Measurements from ENCODE around the gene L3MBTL4. TPM values are rescaled to one million over a fixed set of nuclear protein-coding genes. Genes with fewer than 3 reads are reported as not detected.

Gene L3MBTL4
- total RNA-seq, 2 experiments from 2014 or later = 0.05 TPM; not detected in 1

- CTCF ChIA-PET = no interaction called here
- Mint-ChIP-seq H3K4me1 (no peaks in the 10 kb centered on the region), H3K36me3 (no peaks in the 10 kb centered on the region), H3K9me3 (ENCODE audit: low read depth) (no peaks in the 10 kb centered on the region), H3K4me3 (no peak overlapping the region), H3K27me3 (no peaks in the 10 kb centered on the region), H3K27ac (no peak overlapping the region)
- ATAC-seq = no peak
- DNase-seq = no peak
Measured at GRCh38 chr18:5967007-5967406, 447.7 kb downstream of the L3MBTL4 start.

- no peaks in the 10 kb centered on the region for H3K27me3 Mint-ChIP-seq
- H3K27ac Mint-ChIP-seq = no peak overlapping the region
- no peaks in the 10 kb centered on the region for H3K9me3 Mint-ChIP-seq (ENCODE audit: low read depth)
- no peak overlapping the region for H3K4me3 Mint-ChIP-seq
- no peaks in the 10 kb centered on the region for H3K36me3 Mint-ChIP-seq
- H3K4me1 Mint-ChIP-seq = no peaks in the 10 kb centered on the region
- ATAC-seq = no peak
- DNase-seq = no peak
- CTCF ChIA-PET = no interaction called here
Measured at GRCh38 chr18:5966514-5966913, 448.2 kb downstream of the L3MBTL4 start.

DNA sequence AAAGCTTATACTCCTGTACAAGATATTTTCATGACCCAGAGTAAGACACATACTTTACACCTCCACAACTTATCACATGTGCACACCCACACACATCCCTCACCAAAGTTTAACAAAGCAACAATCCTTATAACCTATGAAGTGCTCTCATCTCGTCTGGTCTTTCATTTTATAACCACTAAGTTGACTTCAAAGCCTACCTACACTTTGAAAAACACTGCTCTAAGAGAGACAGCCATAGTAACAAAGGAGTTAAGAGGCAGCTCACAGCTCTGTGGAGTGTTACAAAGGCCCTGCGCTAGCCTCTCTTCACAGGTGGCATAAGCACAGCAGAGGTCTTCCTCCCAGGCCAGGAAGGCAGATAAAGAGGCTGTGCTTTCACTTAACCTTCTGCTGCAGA lies 449.7 kb downstream of the L3MBTL4 start:
- no peak overlapping the region for H3K4me3 Mint-ChIP-seq
- H3K4me1 Mint-ChIP-seq = no peaks in the 10 kb centered on the region
- DNase-seq (no peak), ATAC-seq (no peak)
- H3K36me3 Mint-ChIP-seq = no peaks in the 10 kb centered on the region
- H3K27me3 Mint-ChIP-seq = no peaks in the 10 kb centered on the region
- no peaks in the 10 kb centered on the region for H3K9me3 Mint-ChIP-seq (ENCODE audit: low read depth)
- H3K27ac Mint-ChIP-seq = no peak overlapping the region
- CTCF ChIA-PET = no interaction called here

DNA sequence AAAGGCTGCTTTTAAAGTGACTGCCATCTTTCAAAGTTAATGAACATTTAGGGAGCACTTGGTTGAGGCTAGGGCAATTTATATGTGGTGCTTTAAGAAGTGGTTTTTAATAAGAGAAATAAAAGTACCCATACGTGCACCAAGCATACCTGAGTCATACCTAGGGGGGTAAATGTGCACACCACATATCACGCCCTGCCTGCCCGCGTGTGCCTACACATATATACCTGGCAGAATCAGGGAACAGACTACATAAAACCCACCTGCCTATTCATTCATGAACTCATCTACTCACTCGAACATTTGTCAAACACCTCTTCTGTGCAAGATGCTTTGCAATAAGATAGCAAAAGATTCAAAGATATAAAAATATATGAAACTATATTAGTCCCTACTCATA lies 450.1 kb downstream of the L3MBTL4 start:
- Mint-ChIP-seq H3K4me1 (no peaks in the 10 kb centered on the region), H3K4me3 (no peak overlapping the region), H3K9me3 (ENCODE audit: low read depth) (no peaks in the 10 kb centered on the region), H3K27me3 (no peaks in the 10 kb centered on the region), H3K36me3 (no peaks in the 10 kb centered on the region), H3K27ac (no peak overlapping the region)
- DNase-seq (no peak), ATAC-seq (no peak)
- CTCF ChIA-PET = no interaction called here

GRCh38 chr18:5964108-5964507 lies 450.6 kb downstream of the L3MBTL4 start:
- DNase-seq (no peak), ATAC-seq (no peak)
- Mint-ChIP-seq H3K4me1 (no peaks in the 10 kb centered on the region), H3K9me3 (ENCODE audit: low read depth) (no peaks in the 10 kb centered on the region), H3K36me3 (no peaks in the 10 kb centered on the region), H3K27ac (no peak overlapping the region), H3K27me3 (no peaks in the 10 kb centered on the region), H3K4me3 (no peak overlapping the region)
- CTCF ChIA-PET = no interaction called here

GRCh38 chr18:5963267-5963666 lies 451.4 kb downstream of the L3MBTL4 start:
- Mint-ChIP-seq H3K4me3 (no peak overlapping the region), H3K27me3 (no peaks in the 10 kb centered on the region), H3K36me3 (no peaks in the 10 kb centered on the region), H3K4me1 (no peaks in the 10 kb centered on the region), H3K27ac (no peak overlapping the region), H3K9me3 (ENCODE audit: low read depth) (no peaks in the 10 kb centered on the region)
- ATAC-seq = no peak
- DNase-seq = no peak
- CTCF ChIA-PET = no interaction called here

DNA sequence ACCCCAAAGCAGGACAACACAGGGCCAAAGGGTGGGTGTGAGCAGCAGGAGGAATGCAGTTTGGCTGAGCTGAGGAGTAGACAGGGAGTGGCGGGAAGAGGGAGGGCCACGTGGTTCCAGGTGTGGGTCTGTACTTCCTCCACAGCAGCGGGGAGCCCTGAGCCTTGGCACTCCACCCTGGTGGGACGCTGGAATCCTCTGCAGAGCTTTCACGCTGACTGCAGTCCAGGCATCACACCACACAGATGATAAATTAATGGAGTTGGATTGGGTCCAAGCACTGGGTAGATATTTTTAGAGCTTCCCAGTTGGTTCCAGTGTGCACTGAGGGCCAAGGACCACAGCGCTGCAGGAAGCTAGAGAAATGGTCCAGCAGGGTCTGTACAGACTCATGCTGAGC lies 452.3 kb downstream of the L3MBTL4 start:
- H3K4me3 Mint-ChIP-seq = no peak overlapping the region
- ATAC-seq (no peak), DNase-seq (no peak)
- no peaks in the 10 kb centered on the region for H3K9me3 Mint-ChIP-seq (ENCODE audit: low read depth)
- H3K27me3 Mint-ChIP-seq = no peaks in the 10 kb centered on the region
- CTCF ChIA-PET = no interaction called here
- H3K4me1 Mint-ChIP-seq = no peaks in the 10 kb centered on the region
- no peak overlapping the region for H3K27ac Mint-ChIP-seq
- no peaks in the 10 kb centered on the region for H3K36me3 Mint-ChIP-seq

- no peaks in the 10 kb centered on the region for H3K36me3 Mint-ChIP-seq
- no peak for ATAC-seq
Measured at GRCh38 chr18:5961828-5962150, 452.9 kb downstream of the L3MBTL4 start.

DNA sequence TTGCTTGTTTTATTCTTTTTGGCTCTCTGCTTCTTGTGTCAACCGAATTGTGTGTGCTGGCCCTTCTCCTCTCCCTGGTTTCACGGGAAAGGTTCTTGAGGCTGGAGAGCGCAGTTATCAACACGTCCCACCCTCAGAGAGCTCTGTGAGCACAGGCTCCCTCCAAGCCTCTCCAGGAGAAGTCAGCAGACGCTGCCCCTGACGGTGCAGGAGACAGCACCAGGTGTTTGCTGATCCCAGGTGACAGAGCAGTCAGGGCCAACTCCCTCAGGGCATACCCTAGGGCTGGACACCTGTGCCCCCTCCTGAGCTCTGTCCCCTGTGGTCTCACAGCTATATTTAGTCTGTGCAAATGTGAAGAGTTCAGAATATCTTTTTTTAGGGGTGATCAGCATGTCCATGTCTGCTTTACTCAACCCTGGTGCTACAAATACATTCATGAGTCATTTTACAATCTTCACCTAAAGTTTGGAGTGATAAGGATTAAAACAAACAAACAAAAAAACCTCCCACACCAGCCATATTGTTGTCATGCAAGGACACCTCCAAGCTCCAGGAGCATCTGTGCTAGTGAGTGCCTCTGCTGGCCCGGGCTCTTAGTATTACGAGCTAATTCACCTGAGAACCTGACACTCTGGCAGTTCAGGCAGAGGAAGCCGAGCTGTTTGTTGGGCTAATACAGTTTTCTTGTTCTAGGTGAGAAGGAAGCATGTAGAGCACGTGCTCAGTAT lies 453.4 kb downstream of the L3MBTL4 start:
- no peak for DNase-seq
- Mint-ChIP-seq H3K27me3 (no peaks in the 10 kb centered on the region), H3K4me1 (no peaks in the 10 kb centered on the region), H3K9me3 (ENCODE audit: low read depth) (no peaks in the 10 kb centered on the region), H3K4me3 (no peak overlapping the region), H3K27ac (no peak overlapping the region), H3K36me3 (no peaks in the 10 kb centered on the region)
- CTCF ChIA-PET = no interaction called here
- ATAC-seq = no peak

More at GRCh38 chr18:5961828-5962150, 452.9 kb downstream of the L3MBTL4 start:
- Mint-ChIP-seq H3K27me3 (no peaks in the 10 kb centered on the region), H3K27ac (no peak overlapping the region), H3K4me1 (no peaks in the 10 kb centered on the region), H3K4me3 (no peak overlapping the region), H3K9me3 (ENCODE audit: low read depth) (no peaks in the 10 kb centered on the region)
- DNase-seq = no peak
- CTCF ChIA-PET = no interaction called here

DNA sequence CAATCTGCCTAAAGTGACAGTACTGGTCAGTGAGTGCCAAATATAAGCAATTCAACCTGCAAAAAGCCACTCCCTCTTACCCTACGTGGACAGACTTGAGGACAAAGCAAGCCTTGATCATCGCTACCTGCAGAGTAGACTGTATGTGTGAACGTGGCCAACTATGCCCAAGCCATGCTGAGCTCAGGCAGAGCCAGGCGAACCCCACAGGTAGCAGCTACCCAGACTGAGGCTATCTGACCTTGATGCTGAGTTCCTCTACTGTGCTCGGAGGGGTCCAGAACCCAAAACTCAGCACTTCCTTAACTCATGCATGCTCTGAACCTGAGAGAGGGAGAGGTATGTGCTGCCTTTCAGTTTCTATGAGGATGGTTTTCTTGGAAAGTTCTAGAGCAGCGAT lies 455.9 kb downstream of the L3MBTL4 start:
- no peaks in the 10 kb centered on the region for H3K9me3 Mint-ChIP-seq (ENCODE audit: low read depth)
- H3K4me3 Mint-ChIP-seq = no peak overlapping the region
- H3K36me3 Mint-ChIP-seq = no peaks in the 10 kb centered on the region
- H3K27me3 Mint-ChIP-seq = no peaks in the 10 kb centered on the region
- no peaks in the 10 kb centered on the region for H3K4me1 Mint-ChIP-seq
- DNase-seq (no peak), ATAC-seq (no peak)
- CTCF ChIA-PET = interaction anchor here (0.6 kb wide), 1 partner anchor 658 kb away, joined by 3 read pairs; no protein-coding TSS in a partner anchor
- H3K27ac Mint-ChIP-seq = no peak overlapping the region

DNA sequence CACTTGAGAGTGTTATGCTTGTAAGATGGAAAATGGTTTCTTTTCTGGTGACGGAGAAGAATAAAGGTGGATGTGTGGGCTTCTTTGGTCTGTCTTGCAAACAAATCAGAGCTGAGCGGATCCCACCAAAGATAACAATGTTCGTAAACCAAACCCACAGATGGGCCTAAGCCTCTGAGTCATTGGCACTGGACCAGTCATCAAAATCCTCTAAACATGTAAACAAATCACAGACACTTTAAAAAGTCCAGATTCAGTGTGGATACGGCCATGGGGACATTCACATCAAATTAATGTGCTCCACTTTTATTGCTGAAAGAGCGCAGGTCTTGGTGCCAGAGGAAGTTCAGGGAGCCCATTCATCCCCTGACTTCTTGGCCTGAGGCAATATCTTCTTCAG lies 458.9 kb downstream of the L3MBTL4 start:
- no peak for ATAC-seq
- H3K27me3 Mint-ChIP-seq = no peaks in the 10 kb centered on the region
- H3K9me3 Mint-ChIP-seq (ENCODE audit: low read depth) = no peaks in the 10 kb centered on the region
- no peaks in the 10 kb centered on the region for H3K4me1 Mint-ChIP-seq
- no peak overlapping the region for H3K27ac Mint-ChIP-seq
- H3K36me3 Mint-ChIP-seq = no peaks in the 10 kb centered on the region
- no peak for DNase-seq
- H3K4me3 Mint-ChIP-seq = no peak overlapping the region
- CTCF ChIA-PET = no interaction called here

GRCh38 chr18:5951515-5952091 lies 463.1 kb downstream of the L3MBTL4 start:
- H3K36me3 Mint-ChIP-seq = no peaks in the 10 kb centered on the region
- CTCF ChIA-PET = no interaction called here
- H3K9me3 Mint-ChIP-seq (ENCODE audit: low read depth) = no peaks in the 10 kb centered on the region
- no peaks in the 10 kb centered on the region for H3K4me1 Mint-ChIP-seq
- no peak overlapping the region for H3K4me3 Mint-ChIP-seq
- no peak overlapping the region for H3K27ac Mint-ChIP-seq
- ATAC-seq = no peak
- no peak for DNase-seq
- no peaks in the 10 kb centered on the region for H3K27me3 Mint-ChIP-seq

GRCh38 chr18:5948781-5949180 lies 465.9 kb downstream of the L3MBTL4 start:
- no peaks in the 10 kb centered on the region for H3K27me3 Mint-ChIP-seq
- H3K36me3 Mint-ChIP-seq = no peaks in the 10 kb centered on the region
- no peak overlapping the region for H3K27ac Mint-ChIP-seq
- H3K9me3 Mint-ChIP-seq (ENCODE audit: low read depth) = no peaks in the 10 kb centered on the region
- ATAC-seq = no peak
- no peaks in the 10 kb centered on the region for H3K4me1 Mint-ChIP-seq
- DNase-seq = no peak
- H3K4me3 Mint-ChIP-seq = no peak overlapping the region
- CTCF ChIA-PET = no interaction called here

DNA sequence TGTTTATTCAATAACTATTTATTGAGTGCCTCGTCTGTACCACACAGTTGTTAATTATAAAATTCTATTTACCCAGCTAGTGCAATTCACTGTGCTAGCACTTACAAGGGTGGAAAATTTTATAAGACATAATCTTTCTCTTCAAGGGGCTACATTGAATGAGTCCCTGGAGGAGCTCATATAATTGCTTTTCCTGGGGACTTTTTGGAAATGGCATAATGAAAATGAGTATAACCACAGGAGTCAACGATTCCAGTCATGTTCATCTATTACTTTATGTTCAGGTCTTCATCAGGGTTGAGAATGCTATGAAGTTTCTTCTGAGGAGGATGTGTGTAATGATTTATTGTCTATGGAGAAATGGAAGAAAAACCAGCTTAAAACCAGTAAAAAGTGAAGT lies 466.5 kb downstream of the L3MBTL4 start:
- Mint-ChIP-seq H3K4me1 (no peaks in the 10 kb centered on the region), H3K36me3 (no peaks in the 10 kb centered on the region), H3K27me3 (no peaks in the 10 kb centered on the region), H3K27ac (no peak overlapping the region), H3K4me3 (no peak overlapping the region), H3K9me3 (ENCODE audit: low read depth) (no peaks in the 10 kb centered on the region)
- CTCF ChIA-PET = no interaction called here
- ATAC-seq (no peak), DNase-seq (no peak)

DNA sequence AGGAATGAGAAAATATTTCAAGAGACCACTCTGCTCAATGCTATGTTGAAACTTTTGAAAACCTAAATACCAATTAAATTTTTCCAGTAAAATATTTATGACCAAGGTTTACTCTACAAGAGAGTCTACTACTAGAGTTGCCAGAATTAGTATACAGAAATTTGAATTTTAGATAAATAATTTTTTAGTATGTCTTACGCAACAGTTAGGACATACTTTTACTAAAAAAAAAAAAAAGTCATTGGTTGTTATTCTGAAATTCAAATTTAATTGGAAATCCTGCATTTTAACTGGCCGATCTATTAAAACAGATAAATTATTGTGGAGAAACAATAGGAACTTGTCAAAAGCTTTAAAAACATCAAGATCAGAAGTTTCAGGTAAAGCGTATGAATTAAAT lies 470.3 kb downstream of the L3MBTL4 start:
- Mint-ChIP-seq H3K36me3 (no peaks in the 10 kb centered on the region), H3K9me3 (ENCODE audit: low read depth) (no peaks in the 10 kb centered on the region)

More for the DNA sequence above, 470.3 kb downstream of the L3MBTL4 start:
- Mint-ChIP-seq H3K4me1 (no peaks in the 10 kb centered on the region), H3K27ac (no peak overlapping the region), H3K27me3 (no peaks in the 10 kb centered on the region), H3K4me3 (no peak overlapping the region)
- CTCF ChIA-PET = no interaction called here
- no peak for ATAC-seq
- DNase-seq = no peak

Data from activated CD8-positive, alpha-beta memory T cell treated with anti-CD3 and anti-CD28 coated beads, Interleukin-2, amount 10 ng/mL, durations not matched to agents 7 days and 5 days (primary cell).